ENCODE results near the gene MMP20.

Gene MMP20

GRCh38 chr11:102553835-102554282 lies 71.3 kb downstream of the MMP20 start:
- no peak for DNase-seq (ENCODE audit: low read depth in 2 of 2)

- DNase-seq (ENCODE audit: low read depth in 2 of 2): no peak
These were observed 72.5 kb downstream of the MMP20 start for GRCh38 chr11:102552447-102553194.

GRCh38 chr11:102552020-102552419 lies 73.1 kb downstream of the MMP20 start:
- no peak for DNase-seq (ENCODE audit: low read depth in 2 of 2)

DNA sequence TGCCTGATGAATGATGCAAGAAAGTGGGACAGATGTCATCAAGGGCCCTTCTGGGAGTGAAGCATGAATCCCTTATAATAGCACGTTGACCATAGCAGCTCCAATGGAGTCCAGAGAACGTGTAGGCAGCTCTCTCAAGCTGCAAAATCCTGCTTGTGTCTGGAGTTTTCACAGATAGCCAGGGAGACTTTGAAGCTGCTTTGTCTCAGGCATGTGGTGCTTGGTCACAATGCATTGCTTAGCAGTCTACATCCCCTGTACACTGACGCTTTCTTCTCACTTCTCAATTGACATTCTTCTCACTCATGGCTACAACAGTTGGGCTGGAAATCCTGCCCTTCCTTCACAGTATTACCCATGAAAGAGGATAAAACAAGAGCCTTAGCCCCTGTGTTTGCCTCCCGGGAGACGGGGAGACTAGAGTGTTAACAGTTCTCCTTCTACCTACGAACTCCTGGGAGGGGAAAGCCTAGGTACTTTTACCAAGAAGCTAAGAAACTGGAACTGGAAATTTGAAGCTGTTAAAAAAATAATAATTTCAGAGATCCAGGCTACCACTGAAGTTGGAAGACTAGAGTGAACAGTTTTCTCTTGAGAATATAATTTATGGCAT lies 73.9 kb downstream of the MMP20 start:
- DNase-seq (ENCODE audit: low read depth in 2 of 2): no peak

DNA sequence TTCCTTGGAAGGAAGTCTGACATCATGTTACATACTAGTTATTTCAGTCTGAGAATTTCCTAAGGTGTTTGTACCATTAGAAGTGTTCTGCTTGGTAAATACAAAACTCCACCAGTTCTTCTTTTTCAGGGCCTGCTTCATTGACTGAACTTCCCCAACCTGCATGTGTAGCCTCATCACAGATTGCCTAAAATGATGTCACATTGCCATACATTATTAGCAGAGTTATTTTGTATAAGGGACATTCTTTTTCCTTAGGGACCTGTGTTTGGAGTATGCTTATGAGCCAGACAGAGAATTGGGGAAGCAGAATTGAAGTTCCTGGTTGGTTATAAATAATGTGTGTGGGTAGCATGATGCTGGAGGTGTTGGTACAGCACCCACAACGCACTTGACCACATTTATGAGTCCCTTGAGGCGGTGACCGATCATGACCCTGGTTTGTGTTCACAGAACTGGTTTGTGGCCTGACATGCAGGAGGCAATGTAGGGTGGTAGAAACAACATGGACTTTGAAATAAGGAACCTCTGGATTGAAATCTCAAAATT lies 78.1 kb downstream of the MMP20 start:
- DNase-seq (ENCODE audit: low read depth in 2 of 2): no peak

GRCh38 chr11:102546427-102546826 lies 78.7 kb downstream of the MMP20 start:
- DNase-seq (ENCODE audit: low read depth in 2 of 2): no peak

GRCh38 chr11:102545701-102546100 lies 79.4 kb downstream of the MMP20 start:
- no peak for DNase-seq (ENCODE audit: low read depth in 2 of 2)

GRCh38 chr11:102544594-102544993 lies 80.5 kb downstream of the MMP20 start:
- DNase-seq (ENCODE audit: low read depth in 2 of 2): no peak

- no peak for DNase-seq (ENCODE audit: low read depth in 2 of 2)
These were observed 85.6 kb downstream of the MMP20 start for GRCh38 chr11:102539567-102539966.

- no peak for DNase-seq (ENCODE audit: low read depth in 2 of 2)
These were observed 86.2 kb downstream of the MMP20 start for GRCh38 chr11:102538932-102539331.

DNA sequence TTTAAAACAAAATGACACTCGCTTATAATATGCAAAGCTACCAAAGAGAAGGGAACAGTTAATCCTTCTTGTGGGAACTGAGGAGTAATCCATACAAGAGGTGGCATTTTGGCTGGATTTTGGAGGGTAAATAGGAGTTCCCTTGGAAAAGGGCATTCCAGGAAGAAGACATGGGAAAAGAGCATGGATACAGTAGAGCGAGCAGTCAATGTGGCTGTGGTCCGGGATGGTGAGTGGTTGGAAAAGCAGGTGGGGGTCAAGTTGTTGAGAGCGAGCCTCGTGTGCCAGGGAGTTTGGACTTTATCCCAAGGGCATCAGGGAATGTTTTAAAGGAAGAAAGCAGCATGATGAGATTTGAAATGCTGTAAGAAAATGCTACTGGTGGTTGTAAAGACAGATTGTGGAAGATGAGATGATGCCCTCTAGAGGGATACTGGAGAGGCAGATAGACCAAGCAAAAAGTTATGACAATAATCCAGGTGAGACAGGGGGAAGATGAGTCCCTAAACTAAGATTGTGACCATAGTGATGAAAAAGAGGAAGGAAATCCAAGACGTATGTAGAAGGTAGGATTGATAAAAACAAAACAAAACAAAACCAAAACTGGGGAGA lies 90.8 kb downstream of the MMP20 start:
- no peak for DNase-seq (ENCODE audit: low read depth in 2 of 2)

- no peak for DNase-seq (ENCODE audit: low read depth in 2 of 2)
These were observed 94.6 kb downstream of the MMP20 start, which contains the start of gene MMP7 for GRCh38 chr11:102530558-102530957. Gene MMP7 (minus strand): TSS chr11:102530747. CDS start chr11:102530700, 47 bp downstream.

DNA sequence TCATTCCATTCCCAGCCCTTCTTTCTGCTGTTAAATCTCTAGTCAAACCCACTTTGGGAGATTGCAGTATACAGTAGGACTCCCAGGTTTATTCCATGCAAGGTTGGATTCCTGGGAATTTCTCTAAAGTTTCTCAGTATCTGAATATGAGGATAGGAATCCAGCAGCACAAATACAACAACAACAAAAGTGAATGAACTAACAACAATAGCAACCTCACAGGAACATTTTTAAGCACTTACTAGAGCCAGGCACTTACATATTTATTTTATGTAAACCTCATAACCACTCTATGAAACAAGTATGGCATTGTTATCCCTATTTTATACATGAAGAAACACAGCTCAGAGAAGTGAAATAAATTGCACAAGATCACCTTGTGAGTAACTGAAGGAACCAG lies 96.5 kb downstream of the MMP20 start:
- DNase-seq (ENCODE audit: low read depth in 2 of 2): no peak

GRCh38 chr11:102527684-102528083 lies 97.4 kb downstream of the MMP20 start:
- no peak for DNase-seq (ENCODE audit: low read depth in 2 of 2)

- DNase-seq (ENCODE audit: low read depth in 2 of 2): no peak
These were observed 98.1 kb downstream of the MMP20 start for GRCh38 chr11:102527041-102527440.

All from stimulated activated CD4-positive, alpha-beta T cell treated with anti-CD3 and anti-CD28 coated beads, Interleukin-4, amount 100 ng/mL, for 48 hours (primary cell).